Adipose tissue (tissue), 3 donors: Measurements from ENCODE around the gene FXYD3. TPM values are rescaled to one million over a fixed set of nuclear protein-coding genes. Genes with fewer than 3 reads are reported as not detected.
"Not testable (repeated sequence)": the region's sequence is repeated elsewhere in the genome, so short reads cannot be mapped to it uniquely, and the experiment has no call there.

ENCODE experiments used
- H3K27ac ChIP-seq: one replicate; pipeline ENCODE4 v1.5.1; 2013; ENCODE audit warnings: low read depth, low read length
- WGBS, 3 donors: extraction: QIAGEN DNeasy Blood & Tissue Kit; methylation state at CpG; one replicate each; pipeline ENCODE4 v1.1.7; 2013; 5-methylcytosine and 5-hydroxymethylcytosine counted together
- polyA plus RNA-seq, 3 donors: library from polyadenylated mRNA; stranded (reverse); fragments of 200-250 nt; gene quantifications; one replicate each; pipeline ENCODE4 v1.2.3, GENCODE V29; 2013
- donor health status: healthy with polysubstance abuse.
- donor health status: Bipolar disorder and iron deficiency.
- donor health status: healthy.

Gene FXYD3
- polyA plus RNA-seq, 3 donors: 8.0 to 39.4 (median 33.6) TPM

DNA sequence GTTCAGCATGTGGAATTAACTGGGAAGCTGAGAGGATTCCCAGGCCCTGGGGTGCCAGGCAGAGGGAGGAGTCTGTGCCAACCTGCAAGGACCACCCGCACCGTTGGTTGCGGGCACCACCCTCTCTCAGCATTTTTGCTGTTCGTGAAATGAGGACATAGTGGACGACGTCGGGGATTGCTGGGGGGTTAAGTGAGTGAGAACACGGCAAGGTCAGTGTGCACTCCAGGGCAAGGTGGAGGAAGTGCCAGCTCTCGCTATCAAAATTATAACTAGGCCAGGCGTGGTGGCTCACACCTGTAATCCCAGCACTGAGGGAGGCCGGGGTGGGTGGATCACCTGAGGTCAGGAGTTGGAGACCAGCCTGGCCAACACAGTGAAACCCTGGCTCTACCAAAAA is 2.2 kb downstream of the FXYD3 start:
- H3K27ac ChIP-seq: no peak overlapping the region
- WGBS, 3 donors: 72 to 78% (median 77%) methylated on average over 11 of the region's 11 CpGs

DNA sequence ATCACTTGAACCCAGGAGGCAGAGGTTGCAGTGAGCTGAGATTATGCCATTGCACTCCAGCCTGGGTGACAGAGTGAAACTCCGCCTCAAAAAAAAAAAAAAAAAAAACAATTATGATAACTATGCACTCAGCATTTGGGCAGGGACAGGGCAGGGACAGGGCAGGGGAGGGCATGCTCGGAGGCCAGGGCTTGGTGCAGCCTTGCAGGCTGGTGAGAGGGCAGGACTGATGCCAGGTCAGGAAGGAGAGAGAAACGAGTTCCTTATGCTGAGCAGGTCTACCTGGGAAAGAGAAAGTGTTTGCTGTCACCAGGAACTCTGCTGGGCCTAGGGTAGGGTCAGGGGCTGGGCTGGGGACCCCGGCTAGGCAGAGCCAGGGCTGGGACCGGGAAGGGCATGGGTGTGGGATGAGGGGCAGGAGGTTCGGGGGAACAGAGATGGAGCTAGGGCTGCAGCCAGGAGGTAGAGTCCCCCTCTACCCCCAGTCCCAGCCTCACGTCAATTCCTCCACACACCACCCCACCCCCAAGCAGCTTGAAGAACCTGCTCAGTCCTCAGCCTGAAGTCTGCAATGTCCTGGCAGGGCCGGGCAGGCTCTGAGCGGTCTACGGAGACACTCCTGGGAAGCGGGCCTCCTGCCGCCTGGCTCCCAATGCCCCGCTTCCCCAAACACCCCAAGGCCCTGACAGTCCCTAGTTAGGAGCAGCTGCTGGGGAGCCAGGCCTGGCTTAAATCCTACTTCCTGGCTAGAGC is 2.8 kb downstream of the FXYD3 start:
- H3K27ac ChIP-seq: no peak overlapping the region
- 56 to 68% (median 67%) methylated on average over 12 to 13 of the region's 13 CpGs for WGBS, 3 donors

DNA sequence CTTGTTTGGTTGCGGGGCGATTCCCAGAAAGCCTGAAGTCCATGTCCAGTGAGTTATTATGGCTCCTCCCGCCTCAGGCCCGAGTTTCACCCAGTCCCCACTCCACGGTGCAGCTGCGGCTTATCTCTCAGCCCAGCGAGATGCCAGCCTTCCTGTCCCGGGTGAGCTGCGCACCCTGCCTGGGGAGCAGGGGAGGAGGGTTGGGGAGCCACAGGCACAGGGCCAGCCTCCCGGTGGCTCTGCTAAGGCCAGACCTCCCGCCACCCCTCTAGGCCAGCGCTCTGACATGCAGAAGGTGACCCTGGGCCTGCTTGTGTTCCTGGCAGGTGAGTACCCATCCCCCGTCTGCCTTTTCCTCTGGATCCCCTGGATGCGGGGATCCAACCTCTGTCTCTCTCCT is 3.5 kb downstream of the FXYD3 start:
- WGBS, 3 donors: 55 to 62% (median 61%) methylated on average over 14 of the region's 14 CpGs
- H3K27ac ChIP-seq: no peak overlapping the region

DNA sequence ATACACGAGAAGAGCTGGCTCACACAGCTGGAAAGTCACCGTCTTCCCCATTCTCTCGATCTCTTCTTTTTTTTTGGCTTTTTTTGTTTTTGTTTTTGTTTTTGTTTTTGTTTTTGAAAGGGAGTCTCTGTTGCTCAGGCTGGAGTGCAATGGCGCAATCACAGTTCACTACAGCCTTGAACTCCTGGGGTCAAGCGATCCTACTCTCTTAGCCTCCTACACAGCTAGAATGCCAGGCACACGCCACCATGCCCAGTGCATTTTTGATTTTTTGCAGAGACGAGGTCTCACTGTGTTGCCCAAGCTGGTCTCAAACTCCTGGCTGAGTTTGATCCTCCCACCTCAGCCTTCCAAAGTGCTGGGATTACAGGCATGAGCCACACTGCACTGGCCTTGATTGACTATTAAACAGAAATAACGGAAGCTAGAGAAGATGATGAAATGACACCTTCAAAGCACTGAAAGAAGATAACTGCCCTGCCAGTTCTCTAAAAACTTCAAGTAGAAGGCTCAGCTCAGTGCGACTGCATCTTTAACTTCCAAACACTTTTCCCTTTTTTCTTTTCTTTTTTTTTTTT is 4.0 kb downstream of the FXYD3 start:
- whole genome bisulfite sequencing, 3 donors: 68 to 89% (median 70%) methylated on average over 9 of the region's 9 CpGs
- H3K27ac ChIP-seq: no peak overlapping the region

DNA sequence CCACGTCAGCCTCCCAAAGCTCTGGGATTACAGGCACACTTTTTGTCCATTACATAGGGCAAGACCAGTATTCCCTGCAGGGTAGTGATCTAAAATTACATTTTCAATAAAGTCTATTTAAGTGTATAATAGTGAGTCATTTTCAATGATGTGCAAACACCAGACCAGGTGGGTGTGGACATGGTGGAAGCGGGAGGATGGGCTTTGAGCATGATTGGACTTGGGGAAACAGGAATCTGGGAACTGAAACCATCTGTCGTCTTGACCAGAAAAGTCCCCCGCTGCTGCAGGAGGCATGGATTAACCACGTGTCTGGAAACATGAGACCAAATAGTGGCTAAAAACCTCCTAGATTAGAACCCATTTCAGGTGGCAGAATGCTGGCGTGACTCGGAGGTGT is 4.9 kb downstream of the FXYD3 start:
- no peak overlapping the region for H3K27ac ChIP-seq
- 49 to 73% (median 52%) methylated on average over 7 of the region's 7 CpGs for WGBS, 3 donors

DNA sequence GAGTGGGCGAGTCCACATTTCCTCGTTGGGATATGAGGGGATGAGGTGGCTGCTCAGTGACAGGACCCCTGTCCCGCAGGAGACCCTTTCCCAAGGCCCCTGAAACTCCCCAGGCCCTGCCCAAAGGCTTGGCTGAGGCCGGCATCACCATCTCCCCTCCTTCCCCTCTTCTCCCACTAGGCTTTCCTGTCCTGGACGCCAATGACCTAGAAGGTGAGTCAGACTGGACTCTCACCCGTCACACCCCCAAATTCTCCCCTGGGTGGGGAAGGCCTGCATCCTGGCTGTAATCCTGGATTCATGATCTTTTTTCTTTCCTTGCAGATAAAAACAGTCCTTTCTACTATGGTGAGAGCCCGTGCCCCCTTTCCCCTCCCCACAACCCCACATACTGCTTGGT is 5.3 kb downstream of the FXYD3 start:
- H3K27ac ChIP-seq: no peak overlapping the region

DNA sequence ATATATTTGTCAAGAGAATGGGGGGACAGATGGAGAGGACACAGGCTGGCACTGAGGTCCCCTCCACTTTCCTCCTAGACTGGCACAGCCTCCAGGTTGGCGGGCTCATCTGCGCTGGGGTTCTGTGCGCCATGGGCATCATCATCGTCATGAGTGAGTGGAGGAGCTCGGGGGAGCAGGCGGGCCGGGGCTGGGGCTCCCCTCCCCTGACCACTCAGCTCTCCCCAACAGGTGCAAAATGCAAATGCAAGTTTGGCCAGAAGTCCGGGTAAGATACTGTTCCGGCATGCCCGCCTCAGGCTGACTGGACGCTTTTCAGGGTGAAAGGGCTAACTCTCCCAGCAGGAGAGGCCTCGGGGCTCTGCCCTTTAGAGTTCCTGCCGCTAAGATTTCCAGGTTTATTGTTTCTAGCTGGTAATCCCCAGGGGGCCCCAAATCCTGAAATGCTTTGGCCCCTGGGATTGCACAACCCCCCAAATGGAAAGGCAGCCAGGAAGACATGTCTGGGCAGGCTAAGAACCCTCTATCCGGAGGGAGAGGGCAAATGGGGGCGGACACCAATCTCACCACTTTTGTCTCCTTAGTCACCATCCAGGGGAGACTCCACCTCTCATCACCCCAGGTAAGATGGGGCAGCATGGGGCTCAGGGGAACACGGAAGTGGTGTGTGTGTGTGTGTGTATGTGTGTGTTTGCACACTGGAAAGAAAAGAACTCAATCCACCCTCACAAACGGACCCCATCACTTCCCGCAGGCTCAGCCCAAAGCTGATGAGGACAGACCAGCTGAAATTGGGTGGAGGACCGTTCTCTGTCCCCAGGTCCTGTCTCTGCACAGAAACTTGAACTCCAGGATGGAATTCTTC is 7.3 kb downstream of the FXYD3 start:
- peak overlapping the region; percentile 62 for H3K27ac ChIP-seq

More for the DNA sequence above, 5.3 kb downstream of the FXYD3 start:
- WGBS, 3 donors: 52 to 88% (median 70%) methylated on average over 7 of the region's 7 CpGs

DNA sequence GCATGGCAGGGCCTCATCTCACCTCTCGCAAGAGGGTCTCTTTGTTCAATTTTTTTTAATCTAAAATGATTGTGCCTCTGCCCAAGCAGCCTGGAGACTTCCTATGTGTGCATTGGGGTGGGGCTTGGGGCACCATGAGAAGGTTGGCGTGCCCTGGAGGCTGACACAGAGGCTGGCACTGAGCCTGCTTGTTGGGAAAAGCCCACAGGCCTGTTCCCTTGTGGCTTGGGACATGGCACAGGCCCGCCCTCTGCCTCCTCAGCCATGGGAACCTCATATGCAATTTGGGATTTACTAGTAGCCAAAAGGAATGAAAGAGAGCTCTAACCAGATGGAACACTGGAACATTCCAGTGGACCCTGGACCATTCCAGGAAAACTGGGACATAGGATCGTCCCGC is 8.0 kb downstream of the FXYD3 start:
- WGBS, 3 donors: 54 to 70% (median 66%) methylated on average over 5 of the region's 5 CpGs
- peak overlapping the region; percentile 62 for H3K27ac ChIP-seq

More for the DNA sequence above, 7.3 kb downstream of the FXYD3 start:
- 70 to 91% (median 83%) methylated on average over 19 of the region's 19 CpGs for WGBS, 3 donors

DNA sequence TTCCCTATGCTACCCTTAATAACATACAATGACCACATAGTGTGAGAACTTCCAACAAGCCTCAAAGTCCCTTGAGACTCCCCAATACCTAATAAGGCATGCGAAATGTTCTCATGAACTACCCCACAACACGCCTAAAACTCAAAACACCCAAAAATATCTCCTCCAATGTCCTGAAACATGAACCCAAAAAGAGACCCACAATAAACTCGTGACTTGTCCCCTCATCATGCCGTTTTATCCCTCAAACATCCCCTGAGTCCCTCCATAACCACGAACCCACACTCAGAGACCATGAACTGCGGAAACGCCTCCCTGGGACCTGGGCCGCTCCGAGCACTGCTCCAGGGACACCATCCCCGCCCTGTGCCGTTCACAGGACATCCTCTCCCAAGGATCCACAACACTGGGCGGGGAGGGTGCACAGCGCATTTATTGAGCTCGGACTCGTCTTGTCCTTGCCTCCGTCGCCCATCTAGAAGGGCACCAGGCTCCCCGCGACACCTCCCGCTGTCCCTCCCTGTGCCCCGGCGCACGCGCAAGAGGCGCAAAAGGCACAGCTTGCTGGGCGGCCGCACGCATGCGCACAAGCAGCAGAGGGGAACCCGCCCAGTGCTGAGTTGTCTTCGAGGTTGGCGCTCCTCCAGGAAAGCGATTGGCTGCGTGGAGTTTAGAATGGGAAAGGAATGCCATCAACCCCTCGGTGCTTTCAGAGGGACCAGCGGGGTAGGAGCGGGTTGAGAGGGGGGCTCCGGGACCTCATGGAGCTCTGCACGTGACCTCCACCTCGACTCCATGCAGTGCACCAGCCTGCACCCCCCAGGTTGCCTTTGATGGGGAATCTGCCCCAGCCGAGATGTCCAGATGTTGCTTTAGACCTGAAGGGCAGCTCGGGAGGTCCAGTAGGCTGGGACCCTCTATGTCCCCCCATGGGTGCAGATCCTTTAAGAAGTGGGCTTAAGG is 8.8 kb downstream of the FXYD3 start:
- no peak overlapping the region for H3K27ac ChIP-seq
- WGBS, 3 donors: 9 to 10% (median 10%) methylated on average over 42 of the region's 42 CpGs

DNA sequence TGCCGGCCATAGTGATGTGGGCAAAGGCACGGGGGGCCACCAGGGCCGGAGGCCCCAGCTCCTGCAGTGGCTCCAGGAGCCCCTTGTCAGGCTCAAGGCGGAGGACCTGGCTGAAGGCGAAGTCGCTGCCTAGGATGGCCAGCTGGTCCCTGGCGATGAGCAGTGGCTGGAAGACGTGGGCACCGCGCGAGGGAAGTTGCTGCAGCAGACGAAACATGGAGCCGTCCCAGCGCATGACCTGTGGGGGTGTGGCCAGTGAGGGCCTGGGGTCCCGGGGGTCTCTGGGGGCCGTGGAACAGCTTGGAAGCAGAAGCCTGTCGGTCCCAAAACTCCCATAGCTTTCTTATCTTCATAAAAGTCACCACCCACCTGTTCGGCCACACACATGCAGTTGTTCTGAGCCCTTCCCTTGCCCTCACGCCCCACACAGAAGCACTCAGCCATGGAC is 9.7 kb downstream of the FXYD3 start:
- no peak overlapping the region for H3K27ac ChIP-seq
- 83 to 88% (median 86%) methylated on average over 19 of the region's 19 CpGs for WGBS, 3 donors

DNA sequence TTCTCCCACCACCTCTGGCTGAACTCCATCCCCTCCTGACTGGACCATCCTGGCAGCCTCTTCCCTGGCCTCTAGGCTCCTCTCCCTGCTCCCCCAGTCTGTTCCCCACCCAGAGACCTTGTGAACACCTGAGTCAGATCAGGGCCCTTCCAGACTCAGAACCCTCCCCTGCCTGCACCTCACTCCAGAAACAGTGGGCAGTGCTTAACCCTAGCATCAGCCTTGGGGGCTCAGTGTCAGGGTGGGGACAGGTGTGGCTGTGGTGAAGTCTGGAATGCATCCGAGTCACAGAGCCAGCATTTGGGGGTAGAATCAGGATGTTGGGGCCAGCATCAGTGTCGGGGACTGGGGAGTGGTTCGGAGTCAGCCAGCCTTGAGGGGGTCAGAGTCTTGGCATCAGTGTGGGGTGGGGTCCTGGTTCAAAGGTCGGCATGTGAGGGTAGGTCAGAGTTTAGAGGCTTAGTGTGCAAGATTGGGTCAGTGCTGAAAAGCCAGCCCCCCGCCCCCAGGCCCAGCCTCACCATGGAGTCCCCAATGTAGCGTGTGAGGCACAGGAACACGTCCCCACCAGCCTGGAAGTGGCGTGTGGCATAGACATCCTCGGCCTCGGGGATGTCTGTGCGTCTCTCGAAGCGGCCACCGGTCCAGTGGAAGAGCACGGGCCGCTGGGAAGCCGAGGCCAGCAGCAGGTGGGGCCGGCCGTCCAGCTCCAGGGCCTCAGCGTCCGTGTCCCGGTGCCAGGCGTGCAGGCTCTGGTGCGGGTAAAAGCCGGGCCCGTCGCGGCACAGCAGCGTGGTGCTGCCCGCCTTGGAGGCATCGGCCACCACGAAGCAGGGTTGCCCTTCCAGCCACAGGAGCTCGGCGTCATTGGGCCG is 10.4 kb downstream of the FXYD3 start:
- H3K27ac ChIP-seq: no peak overlapping the region
- 67 to 88% (median 83%) methylated on average over 34 to 35 of the region's 35 CpGs for WGBS, 3 donors

DNA sequence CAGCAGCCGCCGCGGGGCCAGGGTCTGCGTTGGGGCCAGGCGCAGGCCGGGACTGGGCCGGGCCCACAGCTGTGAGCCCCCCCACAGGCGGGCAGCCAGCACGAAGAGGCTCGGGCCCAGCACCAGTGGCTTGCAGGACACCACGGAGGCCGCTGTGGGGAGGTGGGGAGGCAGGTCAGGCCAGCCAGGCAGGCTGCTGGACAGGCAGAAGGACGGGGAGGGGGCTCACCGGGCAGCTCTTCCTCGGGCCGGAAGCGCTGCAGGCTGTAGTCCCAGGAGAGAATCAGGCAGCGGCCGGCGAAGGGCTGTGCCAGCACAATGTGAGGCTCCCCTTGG is 11.0 kb downstream of the FXYD3 start:
- no peak overlapping the region for H3K27ac ChIP-seq
- 45 to 62% (median 51%) methylated on average over 17 to 20 of the region's 20 CpGs for WGBS, 3 donors

DNA sequence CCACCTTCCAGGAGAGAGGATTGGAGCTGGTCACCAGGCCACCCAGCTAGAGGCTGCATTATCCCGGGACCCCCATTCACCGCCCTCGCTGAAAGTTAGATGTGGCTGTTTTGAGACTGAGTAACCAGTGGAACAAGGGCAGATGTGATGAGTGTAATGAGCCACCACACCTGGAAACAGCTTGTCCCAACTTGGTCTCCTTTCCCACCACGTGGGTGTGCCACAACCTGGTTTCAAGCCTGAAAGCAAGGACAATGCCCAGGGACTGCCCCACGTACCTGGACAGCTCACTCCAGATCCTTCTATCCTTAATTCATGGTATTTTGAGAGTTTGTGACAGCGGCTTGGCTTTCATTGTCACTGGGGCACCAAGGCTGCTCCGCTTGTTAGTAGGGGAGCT is 12.2 kb downstream of the FXYD3 start:
- no peak overlapping the region for H3K27ac ChIP-seq
- WGBS, 3 donors: 85 to 87% (median 86%) methylated on average over 7 of the region's 7 CpGs

DNA sequence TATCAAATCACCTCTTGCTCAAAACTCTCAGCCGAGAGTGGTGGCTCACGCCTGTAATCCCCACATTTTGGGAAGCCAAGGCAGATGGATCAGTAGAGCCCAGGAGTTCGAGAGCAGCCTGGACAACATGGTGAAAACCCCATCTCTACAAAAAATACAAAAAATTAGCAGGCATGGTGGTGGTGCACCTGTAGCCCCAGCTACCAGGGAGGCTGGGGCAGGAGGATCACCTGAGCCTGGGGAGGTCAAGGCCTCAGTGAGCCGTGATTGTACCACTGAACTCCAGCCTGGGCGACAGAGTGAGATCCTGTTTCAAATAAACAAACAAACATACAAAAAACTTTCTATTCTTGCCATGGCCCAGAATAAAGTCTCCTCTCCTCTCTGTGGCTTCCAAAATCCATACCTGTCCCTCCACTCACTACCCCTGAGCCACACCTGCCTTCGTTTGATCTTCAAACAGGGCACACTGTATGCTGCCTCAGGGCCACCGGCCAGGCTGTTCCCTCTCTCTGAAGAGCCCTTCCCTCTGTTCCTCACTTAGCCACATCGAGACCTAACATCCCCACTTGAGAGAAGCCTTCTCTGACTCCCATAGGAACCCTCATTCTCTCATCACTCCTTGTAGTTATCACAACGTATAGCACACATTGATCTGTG is 12.9 kb downstream of the FXYD3 start:
- H3K27ac ChIP-seq: no peak overlapping the region
- WGBS, 3 donors: 87 to 90% (median 90%) methylated on average over 9 of the region's 9 CpGs

DNA sequence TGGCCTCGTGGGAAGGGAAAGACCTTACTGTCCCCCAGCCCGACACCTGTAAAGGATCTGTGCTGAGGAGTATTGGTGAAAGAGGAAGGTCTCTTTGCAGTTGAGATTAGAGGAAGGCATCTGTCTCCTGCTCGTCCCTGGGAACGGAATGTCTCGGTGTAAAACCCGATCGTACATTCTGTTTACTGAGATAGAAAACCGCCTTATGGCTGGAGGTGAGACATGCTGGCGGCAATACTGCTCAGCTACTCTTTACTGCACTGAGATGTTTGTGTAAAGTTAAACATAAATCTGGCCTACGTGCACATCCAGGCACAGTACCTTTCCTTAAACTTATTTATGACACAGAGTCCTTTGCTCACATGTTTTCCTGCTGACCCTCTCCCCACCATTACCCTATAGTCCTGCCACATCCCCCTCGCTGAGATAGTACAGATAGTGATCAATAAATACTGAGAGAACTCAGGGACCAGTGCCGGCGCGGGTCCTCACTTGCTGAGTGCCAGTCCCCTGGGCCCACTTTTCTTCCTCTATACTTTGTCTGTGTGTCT is 14.2 kb downstream of the FXYD3 start:
- H3K27ac ChIP-seq: not testable (repeated sequence)
- WGBS, 3 donors: 46 to 69% (median 67%) methylated on average over 14 of the region's 14 CpGs
